Measurements from ENCODE around the gene SOX21.

- TF ChIP-seq CTCF (conservative IDR thresholded peaks at IDR 0.05; ENCODE audit: low read length) (no peak), EZH2phosphoT487 (IDR thresholded peaks at IDR 0.05; ENCODE audit: borderline replicate concordance) (no peak)
Observed at GRCh38 chr13:94707400-94708021, 4.8 kb downstream of the SOX21 start.
